Stimulated activated CD4-positive, alpha-beta T cell treated with anti-CD3 and anti-CD28 coated beads, Interleukin-1b, Interleukin-23, amount 100 ng/mL, for 4 hours (primary cell): Measurements from ENCODE around the gene PON1.

Experiments used
- DNase-seq, 2 donors: peaks; one replicate each; pipeline ENCODE4 v3.0.0-alpha.2; 2020; ENCODE audit warnings: low read depth in 2 of 2

Gene PON1

GRCh38 chr7:95324431-95324830 is at the start of gene PON1:
Gene PON1, minus strand, starts transcription at chr7:95324532. Its CDS starts 57 bp downstream, at chr7:95324475.
- no peak for DNase-seq

- no peak for DNase-seq
Measured at GRCh38 chr7:95373323-95373722, 49.0 kb upstream of the PON1 start.

GRCh38 chr7:95368235-95368634 is 43.9 kb upstream of the PON1 start:
- no peak for DNase-seq

- DNase-seq, result no peak
Measured at GRCh38 chr7:95367606-95368005, 43.3 kb upstream of the PON1 start.

- DNase-seq, result no peak
Measured at GRCh38 chr7:95365151-95365550, 40.8 kb upstream of the PON1 start.

GRCh38 chr7:95357623-95358022 is 33.3 kb upstream of the PON1 start:
- no peak for DNase-seq

- no peak for DNase-seq
Measured at GRCh38 chr7:95342642-95343307, 18.4 kb upstream of the PON1 start.

GRCh38 chr7:95342029-95342428 is 17.7 kb upstream of the PON1 start:
- DNase-seq, result no peak

- DNase-seq, result no peak
Measured at GRCh38 chr7:95340491-95340890, 16.2 kb upstream of the PON1 start.

GRCh38 chr7:95338832-95339231 is 14.5 kb upstream of the PON1 start:
- no peak for DNase-seq

GRCh38 chr7:95335093-95335492 is 10.8 kb upstream of the PON1 start:
- no peak for DNase-seq

GRCh38 chr7:95334447-95334846 is 10.1 kb upstream of the PON1 start:
- DNase-seq, result no peak

- no peak for DNase-seq
Measured at GRCh38 chr7:95330961-95331337, 6.6 kb upstream of the PON1 start.

- no peak for DNase-seq
Measured at GRCh38 chr7:95330204-95330960, 6.0 kb upstream of the PON1 start.

- DNase-seq, result no peak
Measured at GRCh38 chr7:95327356-95327755, 3.0 kb upstream of the PON1 start.

GRCh38 chr7:95323410-95324129 is 762 bp downstream of the PON1 start:
- no peak for DNase-seq

- DNase-seq, result no peak
Measured at GRCh38 chr7:95322854-95323253, 1.5 kb downstream of the PON1 start.

GRCh38 chr7:95322396-95322795 is 1.9 kb downstream of the PON1 start:
- no peak for DNase-seq

GRCh38 chr7:95321720-95322119 is 2.6 kb downstream of the PON1 start:
- DNase-seq, result no peak

GRCh38 chr7:95320651-95321050 is 3.7 kb downstream of the PON1 start:
- DNase-seq, result no peak

- DNase-seq, result no peak
Measured at GRCh38 chr7:95319570-95319969, 4.8 kb downstream of the PON1 start.

GRCh38 chr7:95318501-95319100 is 5.7 kb downstream of the PON1 start:
- DNase-seq, result no peak
